Natural killer cell (primary cell): ENCODE results near the gene CCDC88A. TPM values are rescaled to one million over a fixed set of nuclear protein-coding genes. Genes with fewer than 3 reads are reported as not detected.
"Not testable (repeated sequence)": the region's sequence is repeated elsewhere in the genome, so short reads cannot be mapped to it uniquely, and the experiment has no call there.

ENCODE experiments used
- ATAC-seq, 3 donors: fragments of 150-1000 bp in 2 of 3; fragments of 200-7000 bp in 1 of 3; cut with Tn5 transposase; 1 replicate in 1 of 3; 2 replicates in 2 of 3; pipeline ENCODE4 v1.10.0; 2021; ENCODE audit warnings: mild to moderate bottlenecking in 2 of 3, moderate library complexity in 2 of 3
- DNase-seq, 2 donors: peaks; one replicate each; pipeline versions ENCODE4 v3.0.0 to v3.0.0-alpha.2; 2013 to 2021; ENCODE audit warnings: mixed read lengths in 1 of 2
- H3K27ac ChIP-seq: one replicate; pipeline ENCODE4 v1.5.1; 2013; ENCODE audit warnings: mild to moderate bottlenecking, low read length
- H3K27me3 ChIP-seq: one replicate; pipeline ENCODE4 v1.6.1; 2013; ENCODE audit warnings: low read length; ENCODE audit not compliant: control insufficient read depth, insufficient read depth
- H3K36me3 ChIP-seq: one replicate; pipeline ENCODE4 v1.6.1; 2013; ENCODE audit warnings: low read length; ENCODE audit not compliant: control insufficient read depth, insufficient read depth
- H3K4me1 ChIP-seq: one replicate; pipeline ENCODE4 v1.6.1; 2013; ENCODE audit warnings: low read length; ENCODE audit not compliant: control insufficient read depth, insufficient read depth
- H3K4me3 ChIP-seq: one replicate; pipeline ENCODE4 v1.5.1; 2013; ENCODE audit warnings: low read length
- H3K9me3 ChIP-seq: one replicate; pipeline ENCODE4 v1.6.1; 2013; ENCODE audit warnings: low read length; ENCODE audit not compliant: control insufficient read depth, insufficient read depth
- H3K27ac Mint-ChIP-seq, 2 donors: one replicate each; pipeline ENCODE4 v1.8.0; 2022; ENCODE audit warnings: mild to moderate bottlenecking in 2 of 2, mixed read lengths in 2 of 2, moderate library complexity in 1 of 2
- H3K27me3 Mint-ChIP-seq, 2 donors: one replicate each; pipeline ENCODE4 v1.8.0; 2022; ENCODE audit warnings: low read depth in 2 of 2, mixed read lengths in 2 of 2
- H3K36me3 Mint-ChIP-seq: one replicate; pipeline ENCODE4 v1.8.0; 2022; ENCODE audit warnings: mixed read lengths
- H3K4me1 Mint-ChIP-seq, 2 donors: one replicate each; pipeline ENCODE4 v1.8.0; 2022; ENCODE audit warnings: mixed read lengths in 2 of 2
- H3K4me3 Mint-ChIP-seq: one replicate; pipeline ENCODE4 v1.8.0; 2022; ENCODE audit warnings: mild to moderate bottlenecking, moderate library complexity, mixed read lengths
- H3K9me3 Mint-ChIP-seq, 2 donors: one replicate each; pipeline ENCODE4 v1.8.0; 2022; ENCODE audit warnings: mixed read lengths in 2 of 2
- CTCF ChIP-seq: fragments of 200-600 bp; IDR thresholded peaks from one replicate; pipeline ENCODE4 v1.8.0; 2022; ENCODE audit warnings: antibody characterized with exemption
- WGBS: methylation state at CpG from one replicate; pipeline ENCODE4 v1.1.7; 2013; ENCODE audit warnings: missing lambda C conversion rate; ENCODE audit not compliant: insufficient coverage; 5-methylcytosine and 5-hydroxymethylcytosine counted together
- intact Hi-C: fragments of 100-400 bp; cut with micrococcal nuclease; formaldehyde crosslinking; loops from one replicate; pipeline ENCODE4 v1.14.2; 2022
- total RNA-seq, 4 donors: library from RNA; stranded (reverse); fragments of 120-200 nt in 1 of 4; gene quantifications; one replicate each; pipeline versions ENCODE4 v1.2.3 to v1.2.4, GENCODE V29; 2013 to 2022

CCDC88A gene
- total RNA-seq, 3 donors from 2014 or later (not counting 1 experiment from before 2014, with no cell fraction given), result 20.4 to 39.0 (median 26.4) TPM

DNA sequence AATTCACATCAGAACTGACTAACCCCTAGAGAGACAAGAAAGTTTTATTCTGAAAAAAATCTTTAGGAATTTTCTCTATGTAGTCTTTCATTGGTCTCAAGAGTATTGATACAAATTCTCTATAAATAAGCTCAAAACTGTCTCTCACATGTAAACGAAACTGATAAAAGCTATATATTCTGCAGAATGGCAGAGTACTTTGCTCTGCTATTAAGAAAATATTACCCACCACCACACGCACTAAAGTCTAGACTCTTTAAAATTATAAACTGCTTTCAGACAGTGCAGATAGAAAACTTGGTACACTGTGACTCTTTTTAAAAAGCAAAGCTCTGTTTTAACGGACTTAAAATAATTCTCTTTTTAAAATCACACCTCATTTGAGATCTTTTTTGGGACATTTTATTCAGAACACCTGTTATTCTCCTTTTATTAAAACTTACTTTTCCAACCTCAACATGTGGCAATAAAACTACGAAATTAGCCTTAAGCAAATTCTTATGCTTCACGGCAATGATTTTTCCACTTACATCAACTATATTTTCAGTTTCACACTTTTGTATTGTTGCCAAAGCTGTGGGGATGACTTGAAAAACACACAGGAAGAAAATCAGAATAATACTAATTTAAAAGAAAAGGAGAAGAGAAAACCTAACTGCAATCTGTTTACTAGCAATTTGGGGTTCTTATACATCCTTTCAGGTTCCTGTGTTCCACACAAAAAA is 58.0 kb downstream of the CCDC88A start:
- WGBS, result 81% methylated on average over 4 of the region's 5 CpGs
- no peak overlapping the region for H3K27ac ChIP-seq
- H3K4me3 ChIP-seq, result no peak overlapping the region
- H3K27me3 ChIP-seq, result no peaks in the 10 kb centered on the region
- H3K4me1 ChIP-seq, result no peaks in the 10 kb centered on the region
- H3K27me3 Mint-ChIP-seq, result no peaks in the 10 kb centered on the region
- DNase-seq, result no peak
- H3K36me3 Mint-ChIP-seq, result no peaks in the 10 kb centered on the region
- H3K9me3 Mint-ChIP-seq, result no peaks in the 10 kb centered on the region
- no peak for ATAC-seq
- H3K27ac Mint-ChIP-seq, result no peak overlapping the region
- intact Hi-C loops, result no loop called here
- TF ChIP-seq CTCF, result no peak
- no peaks in the 10 kb centered on the region for H3K36me3 ChIP-seq
- H3K4me3 Mint-ChIP-seq, result no peak overlapping the region
- no peaks in the 10 kb centered on the region for H3K9me3 ChIP-seq
- H3K4me1 Mint-ChIP-seq, result no peaks in the 10 kb centered on the region

DNA sequence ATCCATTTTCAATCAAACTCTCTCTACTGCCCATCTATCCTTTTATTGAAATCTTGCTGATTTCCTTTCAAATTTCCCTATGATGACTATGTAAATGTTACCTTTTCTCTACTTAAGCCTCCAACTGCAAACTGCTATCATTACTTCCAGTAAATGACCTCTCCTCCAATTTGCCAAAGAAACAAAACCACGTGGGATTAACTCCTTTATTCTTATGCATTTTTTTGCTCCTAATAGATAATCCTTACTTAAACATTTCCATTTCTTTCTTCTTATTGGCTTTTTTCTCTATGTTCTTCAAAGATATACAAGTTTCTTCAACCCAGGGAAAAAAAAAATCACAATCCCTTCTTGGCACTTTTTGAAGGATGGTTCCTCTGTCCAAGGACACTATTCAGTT is 61.2 kb downstream of the CCDC88A start:
- Mint-ChIP-seq H3K4me1 (no peaks in the 10 kb centered on the region), H3K4me3 (no peak overlapping the region), H3K9me3 (no peaks in the 10 kb centered on the region), H3K27me3 (no peaks in the 10 kb centered on the region), H3K27ac (no peak overlapping the region), H3K36me3 (no peaks in the 10 kb centered on the region)
- no peak for TF ChIP-seq CTCF
- intact Hi-C loops, result no loop called here
- Histone ChIP-seq H3K27ac (no peak overlapping the region), H3K4me3 (no peak overlapping the region), H3K27me3 (no peaks in the 10 kb centered on the region), H3K4me1 (no peaks in the 10 kb centered on the region), H3K36me3 (no peaks in the 10 kb centered on the region), H3K9me3 (no peaks in the 10 kb centered on the region)
- ATAC-seq (no peak), DNase-seq (no peak)
- WGBS, result 86% methylated on average over 1 of the region's 1 CpG

DNA sequence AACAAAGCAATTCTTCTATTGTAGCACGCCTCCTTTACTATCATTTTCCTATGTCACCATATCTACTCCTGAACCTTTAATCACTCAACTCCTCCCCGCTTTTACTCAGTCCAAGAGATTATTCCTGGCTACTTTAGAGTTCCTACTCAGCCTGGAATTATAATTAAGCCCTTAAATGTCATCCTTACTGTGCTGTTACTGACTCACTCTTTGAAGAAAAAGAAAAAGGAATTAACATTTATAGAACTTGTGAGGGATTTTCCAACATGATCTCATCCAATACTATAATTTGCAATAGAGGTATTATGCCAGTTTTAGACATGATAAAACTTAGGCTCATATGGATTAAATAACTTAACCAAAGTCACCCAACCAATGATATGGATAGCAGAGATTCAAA is 61.7 kb downstream of the CCDC88A start:
- no peaks in the 10 kb centered on the region for H3K4me1 Mint-ChIP-seq
- Histone ChIP-seq H3K4me3 (no peak overlapping the region), H3K27ac (no peak overlapping the region), H3K9me3 (no peaks in the 10 kb centered on the region), H3K36me3 (no peaks in the 10 kb centered on the region), H3K27me3 (no peaks in the 10 kb centered on the region), H3K4me1 (no peaks in the 10 kb centered on the region)
- 97% methylated on average over 2 of the region's 2 CpGs for WGBS
- H3K27ac Mint-ChIP-seq, result no peak overlapping the region
- DNase-seq, result no peak
- no peaks in the 10 kb centered on the region for H3K9me3 Mint-ChIP-seq
- H3K36me3 Mint-ChIP-seq, result no peaks in the 10 kb centered on the region
- H3K4me3 Mint-ChIP-seq, result no peak overlapping the region
- H3K27me3 Mint-ChIP-seq, result no peaks in the 10 kb centered on the region
- no peak for ATAC-seq
- intact Hi-C loops, result no loop called here
- no peak for TF ChIP-seq CTCF

- no peaks in the 10 kb centered on the region for H3K9me3 ChIP-seq
- no peak overlapping the region for H3K27ac ChIP-seq
- H3K36me3 ChIP-seq, result no peaks in the 10 kb centered on the region
- DNase-seq (no peak), ATAC-seq (no peak)
- no peak overlapping the region for H3K4me3 ChIP-seq
- no peaks in the 10 kb centered on the region for H3K36me3 Mint-ChIP-seq
- no peaks in the 10 kb centered on the region for H3K4me1 Mint-ChIP-seq
- no peak for TF ChIP-seq CTCF
- no peaks in the 10 kb centered on the region for H3K9me3 Mint-ChIP-seq
- no peaks in the 10 kb centered on the region for H3K27me3 ChIP-seq
- intact Hi-C loops, result no loop called here
- no peaks in the 10 kb centered on the region for H3K27me3 Mint-ChIP-seq
- no peak overlapping the region for H3K27ac Mint-ChIP-seq
- no peaks in the 10 kb centered on the region for H3K4me1 ChIP-seq
- no peak overlapping the region for H3K4me3 Mint-ChIP-seq
Observed at GRCh38 chr2:55357164-55357563, 62.5 kb downstream of the CCDC88A start.

GRCh38 chr2:55356136-55356535 is 63.5 kb downstream of the CCDC88A start:
- intact Hi-C loops, ATAC-seq: not testable (repeated sequence)
- WGBS, result 100% methylated on average over 2 of the region's 2 CpGs

More at GRCh38 chr2:55356136-55356535, 63.5 kb downstream of the CCDC88A start:
- not testable (repeated sequence) for H3K4me1 ChIP-seq, H3K4me3 Mint-ChIP-seq, H3K27ac Mint-ChIP-seq, H3K36me3 Mint-ChIP-seq, H3K9me3 Mint-ChIP-seq, H3K27me3 Mint-ChIP-seq, H3K9me3 ChIP-seq, H3K4me3 ChIP-seq, H3K4me1 Mint-ChIP-seq, DNase-seq, H3K36me3 ChIP-seq, H3K27me3 ChIP-seq, H3K27ac ChIP-seq
